Measurements from ENCODE around the gene ZFHX3. TPM values are rescaled to one million over a fixed set of nuclear protein-coding genes. Genes with fewer than 3 reads are reported as not detected.

ZFHX3 gene
- total RNA-seq, 1 donor from 2014 or later: 14.2 TPM

- DNase-seq (ENCODE audit: low read depth): no peak
Measured at GRCh38 chr16:72876221-72876620, 171.7 kb downstream of the ZFHX3 start.

DNA sequence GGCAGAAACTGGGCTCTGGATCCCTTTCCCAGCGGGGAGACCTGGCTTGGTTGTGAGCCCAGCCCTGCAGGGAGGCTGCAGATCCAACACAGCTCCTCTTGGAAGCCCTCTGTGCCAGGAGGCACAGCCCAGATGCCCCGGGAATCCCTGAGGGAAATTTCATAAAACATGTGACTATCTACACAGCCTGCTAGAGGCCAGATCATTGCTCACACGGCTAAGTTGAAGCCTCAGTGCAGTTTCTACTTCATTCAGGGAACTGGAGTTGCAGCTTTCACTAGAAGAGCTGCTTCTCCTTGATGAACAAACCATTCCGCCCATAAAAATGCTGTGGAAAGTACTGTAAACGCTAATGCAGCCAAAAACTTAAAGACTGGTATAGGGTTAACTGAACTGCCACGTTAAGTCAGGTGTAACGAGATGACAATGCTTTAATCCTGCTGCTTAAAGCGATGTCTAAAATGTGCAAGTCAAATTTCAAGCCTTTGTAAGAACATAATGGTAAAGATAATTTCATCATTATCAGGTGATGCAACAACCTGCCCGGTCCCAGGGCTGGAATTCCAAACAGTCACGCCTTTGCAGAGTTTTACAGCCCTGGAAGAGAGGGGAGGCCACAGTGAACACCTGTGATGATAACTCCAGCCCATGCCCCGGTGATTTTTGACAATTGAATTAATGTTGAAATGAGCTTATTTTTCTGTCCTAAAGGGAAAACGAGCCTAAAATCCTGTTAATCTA is 172.5 kb downstream of the ZFHX3 start:
- no peak for DNase-seq (ENCODE audit: low read depth)

GRCh38 chr16:72873853-72874252 is 174.1 kb downstream of the ZFHX3 start:
- DNase-seq (ENCODE audit: low read depth): no peak

GRCh38 chr16:72873044-72873443 is 174.9 kb downstream of the ZFHX3 start:
- DNase-seq (ENCODE audit: low read depth): no peak

DNA sequence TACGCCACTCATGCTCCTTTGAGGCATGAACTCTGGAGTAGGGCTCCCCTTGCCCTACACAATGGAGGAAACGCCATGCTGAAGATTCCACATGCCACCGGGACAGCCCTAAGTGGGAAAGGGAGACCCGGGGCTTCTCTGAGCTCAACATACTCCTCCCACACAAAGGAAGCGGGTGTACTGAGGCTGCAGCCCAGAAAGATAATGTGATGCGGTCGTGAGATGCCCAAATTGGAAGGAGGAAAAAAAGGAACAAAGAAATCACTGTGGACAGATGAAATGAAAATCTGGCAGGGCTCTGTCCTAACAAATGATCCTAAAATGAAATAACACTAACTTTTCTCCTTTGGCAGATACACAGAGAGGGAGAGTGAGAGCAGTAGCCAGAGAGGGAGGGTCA is 182.1 kb downstream of the ZFHX3 start:
- no peak for DNase-seq (ENCODE audit: low read depth)

DNA sequence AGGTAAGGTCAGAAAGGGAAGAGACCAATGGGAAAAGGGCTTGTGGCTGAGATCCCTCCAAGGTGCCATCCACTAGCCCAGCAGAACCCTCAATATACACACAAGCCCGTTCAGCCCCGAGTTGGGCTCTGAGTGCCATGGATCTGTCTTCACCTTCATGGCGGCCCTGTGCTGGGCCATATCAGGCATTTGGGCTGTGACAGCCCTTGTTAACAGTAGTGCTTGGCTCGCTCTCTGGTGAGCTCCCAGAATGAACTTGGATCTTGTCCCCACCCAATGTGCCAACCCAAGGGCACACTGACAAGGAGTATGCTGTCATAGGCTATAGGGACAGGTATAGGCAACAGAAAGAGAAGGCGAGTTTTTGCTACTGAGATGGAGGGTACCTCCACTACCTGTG is 182.7 kb downstream of the ZFHX3 start:
- no peak for DNase-seq (ENCODE audit: low read depth)

DNA sequence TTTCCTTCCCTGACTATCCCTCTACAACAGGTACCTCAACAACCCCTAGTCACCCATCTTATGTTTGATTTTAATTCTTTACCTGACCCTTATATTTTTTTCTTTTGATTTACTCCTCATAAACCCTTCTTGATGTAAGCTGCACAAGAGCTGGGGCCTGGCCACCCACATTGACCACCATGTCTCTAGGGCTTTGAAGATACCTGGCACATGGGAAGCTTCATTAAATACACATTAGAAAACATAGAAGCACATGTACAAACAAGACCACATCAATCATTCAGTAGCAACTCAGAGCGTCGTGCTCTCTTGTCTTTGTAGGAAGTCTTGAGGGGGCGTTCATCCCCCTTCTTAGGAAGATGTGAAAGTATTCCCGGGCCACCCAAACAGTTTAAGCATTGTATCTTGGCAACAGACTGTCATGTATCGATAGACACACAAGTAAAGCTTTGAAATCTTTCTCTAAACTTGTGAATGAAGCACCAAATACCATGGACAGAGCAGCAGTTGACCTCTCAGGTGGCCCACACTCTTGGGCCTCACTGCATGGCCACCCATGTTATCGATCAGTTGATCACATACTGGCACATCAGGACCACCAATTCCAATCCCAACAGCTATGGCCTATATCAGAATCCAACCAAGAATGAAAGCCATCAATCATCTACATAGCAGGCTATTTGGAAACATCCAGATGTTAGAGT is 183.6 kb downstream of the ZFHX3 start:
- no peak for DNase-seq (ENCODE audit: low read depth)

DNA sequence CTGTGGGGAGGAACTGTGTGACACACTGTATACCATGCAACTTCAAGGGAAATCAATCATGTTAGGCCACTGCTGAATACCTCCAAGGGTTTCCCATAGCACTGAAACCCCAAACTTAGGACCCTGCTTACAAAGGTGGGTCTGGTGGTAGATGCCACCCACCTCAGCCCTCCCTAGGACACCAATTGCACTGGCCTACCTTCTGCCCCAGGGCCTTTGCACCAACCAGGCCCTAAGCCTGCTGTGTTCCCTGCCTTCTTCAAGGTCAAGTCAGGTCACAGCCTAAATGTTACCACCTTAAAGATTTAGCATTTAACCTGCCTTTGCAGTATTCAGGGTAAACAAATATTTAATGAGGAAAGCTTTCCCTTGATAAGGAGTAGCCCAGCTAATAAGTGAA is 185.8 kb downstream of the ZFHX3 start:
- DNase-seq (ENCODE audit: low read depth): no peak

GRCh38 chr16:72860726-72861562 is 187.0 kb downstream of the ZFHX3 start:
- no peak for DNase-seq (ENCODE audit: low read depth)

DNA sequence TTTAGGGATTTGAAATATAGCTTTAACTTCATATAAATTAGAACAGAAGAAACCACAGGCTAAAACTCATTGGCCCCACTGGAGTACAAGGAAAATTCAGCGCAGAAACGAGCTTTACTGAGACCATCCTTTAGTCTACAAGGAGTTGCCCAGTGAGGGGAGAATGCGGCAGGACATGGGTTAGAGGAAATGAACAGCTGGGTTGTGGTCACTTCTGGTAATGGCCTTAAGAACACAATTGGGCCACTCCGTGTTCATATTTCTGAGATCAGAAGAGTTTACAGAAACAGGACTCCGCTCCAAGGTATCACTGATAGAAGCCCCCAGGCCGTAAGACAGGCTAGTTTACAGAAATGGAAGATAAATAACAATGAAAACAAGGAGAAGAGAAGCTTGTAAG is 188.3 kb downstream of the ZFHX3 start:
- DNase-seq (ENCODE audit: low read depth): no peak

DNA sequence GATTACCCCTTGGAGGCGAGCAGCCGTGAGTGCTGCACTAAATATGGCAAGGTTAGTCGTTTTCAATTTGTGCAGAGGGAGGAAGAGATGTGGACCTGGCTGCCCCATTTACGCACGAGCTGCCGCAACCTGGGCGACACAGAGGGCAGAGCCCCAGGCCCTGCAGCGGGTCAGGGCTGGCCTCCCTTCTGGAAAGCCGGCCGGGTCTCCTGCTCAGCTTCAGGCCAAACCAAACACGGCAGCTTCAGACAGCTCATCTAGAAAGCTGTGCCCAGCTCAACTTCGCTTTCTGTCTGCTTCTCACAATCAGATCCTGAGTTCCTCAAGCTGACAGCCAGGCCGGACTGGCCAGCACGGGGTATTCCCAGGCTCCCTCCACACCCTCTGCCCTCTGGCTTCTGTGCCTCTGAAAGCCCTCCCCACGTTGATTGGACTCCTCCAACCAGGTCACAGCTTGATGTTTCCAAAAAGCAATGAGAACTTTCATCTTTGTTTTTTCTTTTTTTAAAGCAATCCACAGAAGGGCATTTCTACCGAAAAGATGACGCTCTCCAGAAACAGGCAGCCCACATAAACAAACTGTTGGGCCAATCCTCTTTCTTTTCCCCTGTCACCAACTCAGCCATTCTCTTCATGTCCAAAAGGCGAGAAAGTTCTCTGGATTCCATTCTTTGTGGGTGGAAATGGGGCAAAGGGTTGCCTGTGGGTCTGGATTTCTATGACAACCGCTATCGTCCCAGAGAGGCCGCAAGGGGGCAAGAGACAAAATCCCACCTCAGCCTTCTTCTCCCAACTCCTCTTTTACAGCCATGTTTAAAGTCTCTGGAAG is 189.0 kb downstream of the ZFHX3 start:
- DNase-seq (ENCODE audit: low read depth): no peak

DNA sequence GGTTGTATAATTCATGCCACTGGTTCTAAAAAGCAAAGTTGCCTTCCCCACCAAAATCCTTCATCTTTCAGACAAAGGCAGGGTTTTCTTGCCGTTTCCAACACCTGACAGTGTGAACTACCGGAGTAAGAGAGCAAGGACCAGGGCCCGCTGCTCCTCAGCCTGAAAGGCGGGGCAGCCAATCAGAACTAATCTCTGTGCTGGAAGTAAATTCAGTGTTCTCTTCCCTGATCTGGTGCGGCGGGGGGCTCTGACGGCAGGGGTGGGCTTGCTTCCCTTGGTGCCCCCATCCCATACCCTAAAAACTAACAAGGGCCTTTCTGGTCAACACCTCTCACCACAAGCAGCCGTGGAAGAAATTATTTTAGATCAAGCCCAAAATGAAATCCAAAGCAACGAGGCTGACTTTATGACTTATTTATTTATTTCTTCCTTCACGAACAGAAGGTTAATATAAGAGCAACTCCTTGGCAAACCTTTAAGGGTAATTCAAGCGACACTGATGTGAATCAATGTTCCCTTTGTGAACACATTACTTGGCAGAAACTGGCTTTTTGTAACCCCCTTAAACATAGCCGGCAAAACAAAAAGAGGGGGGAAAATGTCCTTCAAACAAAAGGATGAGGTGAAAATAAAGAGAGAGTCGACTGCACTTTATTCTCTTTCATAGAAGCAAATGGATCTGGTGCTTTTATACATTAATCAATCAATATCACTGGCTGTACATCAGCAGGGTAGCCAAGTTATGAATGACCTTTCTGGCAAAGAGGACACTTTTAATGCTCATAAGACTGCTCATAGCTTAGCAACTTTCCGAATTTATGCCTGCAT is 189.9 kb downstream of the ZFHX3 start:
- DNase-seq (ENCODE audit: low read depth): no peak

DNA sequence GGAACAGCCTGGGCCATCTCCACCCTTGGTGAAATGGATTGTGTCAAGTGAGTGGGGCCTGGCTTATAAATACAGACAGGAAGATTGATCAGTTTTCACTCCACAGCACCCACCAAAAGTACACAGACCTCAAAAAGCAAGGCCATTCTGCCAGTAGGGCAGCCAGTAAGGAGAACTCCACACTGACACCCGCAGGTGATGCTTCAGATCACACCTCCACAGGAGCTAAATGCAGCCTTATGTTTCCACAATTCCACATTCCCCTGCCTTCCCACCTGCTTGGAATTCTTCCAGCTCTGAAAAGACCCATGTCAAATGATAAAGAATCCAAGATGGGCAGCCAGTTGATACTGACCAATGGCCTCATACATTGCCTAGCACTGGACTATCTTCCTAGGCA is 191.1 kb downstream of the ZFHX3 start:
- peak; percentile 29 for DNase-seq (ENCODE audit: low read depth)

DNA sequence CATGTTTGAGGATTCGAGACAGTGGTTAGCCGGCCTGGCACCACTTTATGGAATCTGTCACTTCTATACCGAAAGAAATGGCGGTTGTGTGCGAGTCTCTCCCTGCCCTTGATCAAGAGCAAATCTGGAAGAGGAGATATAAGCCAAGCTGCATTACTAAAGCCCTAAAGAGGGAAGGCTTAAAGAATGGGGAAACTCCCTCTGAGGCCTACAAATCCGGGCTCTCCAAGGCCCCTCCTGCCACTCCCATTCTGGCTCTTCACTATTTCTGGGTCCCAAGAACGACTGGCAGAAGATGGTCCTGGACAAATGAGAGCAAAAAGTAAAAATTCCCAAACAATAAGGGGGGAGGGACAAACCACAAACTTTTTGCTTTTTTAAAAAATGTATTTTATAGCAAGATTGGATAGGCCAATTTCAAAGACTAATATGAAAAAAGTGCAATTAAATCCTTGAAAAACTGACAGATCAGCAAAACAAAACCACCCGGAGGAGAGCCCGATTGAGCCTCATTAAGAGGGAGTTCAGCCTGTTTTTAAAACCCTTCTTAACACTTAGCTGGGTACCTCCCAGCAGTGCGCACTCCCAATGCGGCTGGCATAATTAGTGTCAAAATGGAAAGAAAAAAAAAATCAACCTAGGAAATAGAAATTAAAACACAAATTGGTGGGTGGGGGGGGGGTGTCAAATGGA is 193.5 kb downstream of the ZFHX3 start:
- DNase-seq (ENCODE audit: low read depth): no peak

- DNase-seq (ENCODE audit: low read depth): no peak
Measured at GRCh38 chr16:72853575-72854266, 194.2 kb downstream of the ZFHX3 start.

DNA sequence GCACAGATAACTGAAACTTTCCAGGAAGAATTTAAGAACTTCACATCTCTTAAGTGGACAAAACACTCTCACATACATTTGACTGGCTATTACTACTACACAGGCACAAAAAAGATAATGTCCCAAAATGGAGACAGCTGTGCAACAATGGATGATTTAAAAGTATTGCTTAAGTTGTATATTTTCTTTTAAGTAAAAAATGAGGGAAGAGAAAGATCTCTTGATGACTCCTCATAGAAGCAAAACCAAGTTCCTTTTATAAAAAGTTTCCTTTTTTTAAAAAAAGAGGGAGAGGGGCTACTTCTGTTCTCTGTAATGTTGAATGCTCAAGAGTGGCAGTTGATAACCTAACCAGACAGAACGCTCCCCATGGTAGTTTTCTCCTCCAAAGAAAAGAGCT is 195.5 kb downstream of the ZFHX3 start:
- DNase-seq (ENCODE audit: low read depth): no peak

GRCh38 chr16:72850853-72851252 is 197.1 kb downstream of the ZFHX3 start:
- no peak for DNase-seq (ENCODE audit: low read depth)

- DNase-seq (ENCODE audit: low read depth): no peak
Measured at GRCh38 chr16:72850021-72850420, 197.9 kb downstream of the ZFHX3 start.
